GM12872 (cell line): ENCODE measurements around the gene TAS2R30.

Source experiments
- TF ChIP-seq, protein P1 (sequence below): IDR thresholded peaks from 3 replicates; pipeline ENCODE4 v1.5.1; 2011; ENCODE audit warnings: low read depth, mild to moderate bottlenecking, low read length, moderate library complexity; ENCODE audit not compliant: insufficient read depth

Gene TAS2R30

DNA sequence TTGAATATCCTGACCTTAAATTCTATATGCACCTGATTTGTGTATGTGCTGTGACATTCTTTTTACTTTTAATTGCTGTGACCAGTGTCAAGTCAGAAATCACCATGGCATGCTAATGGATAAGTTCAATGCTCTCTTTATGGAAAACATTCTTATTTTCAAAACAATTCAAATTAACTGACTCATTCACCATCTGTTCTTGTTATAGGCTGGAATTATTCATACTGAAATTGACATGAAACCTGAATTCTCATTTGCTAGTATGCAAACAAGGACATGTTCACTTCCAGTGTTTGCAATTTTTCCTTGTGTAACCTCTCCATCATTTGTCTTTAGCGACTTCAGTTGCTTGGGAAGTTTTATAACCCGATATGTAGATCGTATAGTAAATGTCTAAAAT is at the start of gene TAS2R30:
TAS2R30 (minus strand) TSS at position 340 of the 400 bp plus-strand sequence. CDS start 400 bp downstream, outside the sequence.
- TF ChIP-seq, protein P1, sequence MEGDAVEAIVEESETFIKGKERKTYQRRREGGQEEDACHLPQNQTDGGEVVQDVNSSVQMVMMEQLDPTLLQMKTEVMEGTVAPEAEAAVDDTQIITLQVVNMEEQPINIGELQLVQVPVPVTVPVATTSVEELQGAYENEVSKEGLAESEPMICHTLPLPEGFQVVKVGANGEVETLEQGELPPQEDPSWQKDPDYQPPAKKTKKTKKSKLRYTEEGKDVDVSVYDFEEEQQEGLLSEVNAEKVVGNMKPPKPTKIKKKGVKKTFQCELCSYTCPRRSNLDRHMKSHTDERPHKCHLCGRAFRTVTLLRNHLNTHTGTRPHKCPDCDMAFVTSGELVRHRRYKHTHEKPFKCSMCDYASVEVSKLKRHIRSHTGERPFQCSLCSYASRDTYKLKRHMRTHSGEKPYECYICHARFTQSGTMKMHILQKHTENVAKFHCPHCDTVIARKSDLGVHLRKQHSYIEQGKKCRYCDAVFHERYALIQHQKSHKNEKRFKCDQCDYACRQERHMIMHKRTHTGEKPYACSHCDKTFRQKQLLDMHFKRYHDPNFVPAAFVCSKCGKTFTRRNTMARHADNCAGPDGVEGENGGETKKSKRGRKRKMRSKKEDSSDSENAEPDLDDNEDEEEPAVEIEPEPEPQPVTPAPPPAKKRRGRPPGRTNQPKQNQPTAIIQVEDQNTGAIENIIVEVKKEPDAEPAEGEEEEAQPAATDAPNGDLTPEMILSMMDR = no peak

GRCh38 chr12:11183011-11183410 is 48.6 kb upstream of the TAS2R30 start:
- TF ChIP-seq, protein P1 = no peak

GRCh38 chr12:11182529-11182928 is 48.1 kb upstream of the TAS2R30 start:
- TF ChIP-seq, protein P1 = no peak

DNA sequence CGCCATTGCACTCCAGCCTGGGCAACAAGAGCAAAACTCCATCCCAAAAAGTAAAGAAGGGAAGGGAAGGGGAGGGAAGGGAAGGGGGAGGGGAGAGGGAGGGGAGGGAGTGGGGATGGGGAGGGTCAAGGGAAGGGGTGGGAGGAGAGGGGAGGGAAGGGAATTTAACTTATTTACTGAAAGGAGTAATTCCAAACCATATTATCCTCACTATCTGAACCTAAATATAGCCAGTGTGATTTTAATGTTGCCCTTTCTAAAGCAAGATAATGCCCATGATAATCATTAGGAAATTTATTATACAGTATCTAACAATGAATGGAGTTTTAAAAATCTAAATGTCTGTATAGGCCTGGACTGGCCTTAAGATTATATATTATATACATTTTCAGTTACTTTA is 43.8 kb upstream of the TAS2R30 start:
- TF ChIP-seq, protein P1 = no peak

- TF ChIP-seq, protein P1 = no peak
Measured at GRCh38 chr12:11174022-11174421, 39.6 kb upstream of the TAS2R30 start.

DNA sequence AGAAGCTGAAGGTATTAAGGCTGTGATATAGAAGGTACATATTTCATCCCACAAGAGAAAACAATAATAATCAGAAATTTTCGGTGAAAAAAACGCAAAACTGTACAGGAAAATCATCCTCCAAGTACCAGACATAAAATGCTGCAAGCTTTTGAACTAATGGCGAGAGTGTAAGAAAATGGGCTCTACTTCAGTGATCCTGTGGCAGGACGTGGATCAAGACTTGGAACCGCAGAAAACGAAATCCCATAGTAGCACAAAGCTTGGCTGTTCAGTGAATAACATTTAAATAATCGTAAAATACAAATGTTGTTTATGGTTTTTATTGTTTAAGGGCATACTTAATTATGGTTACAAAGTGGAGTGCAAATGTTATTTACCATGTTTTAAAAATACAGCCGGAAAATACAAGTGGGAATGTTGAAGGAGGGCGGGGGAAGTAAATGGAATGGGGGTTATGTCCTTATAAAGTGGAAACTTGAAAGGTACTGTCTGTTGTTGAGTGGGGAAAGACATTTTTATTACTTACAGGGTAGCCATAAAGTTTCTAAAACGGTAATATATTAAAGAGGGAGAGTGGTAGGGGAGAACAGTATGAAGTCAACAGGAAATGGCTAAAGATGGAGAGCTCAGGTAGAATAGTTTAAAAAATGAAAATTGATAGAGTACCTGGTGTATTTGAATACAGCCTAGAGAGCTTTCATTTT is 37.7 kb upstream of the TAS2R30 start:
- TF ChIP-seq, protein P1 = no peak

DNA sequence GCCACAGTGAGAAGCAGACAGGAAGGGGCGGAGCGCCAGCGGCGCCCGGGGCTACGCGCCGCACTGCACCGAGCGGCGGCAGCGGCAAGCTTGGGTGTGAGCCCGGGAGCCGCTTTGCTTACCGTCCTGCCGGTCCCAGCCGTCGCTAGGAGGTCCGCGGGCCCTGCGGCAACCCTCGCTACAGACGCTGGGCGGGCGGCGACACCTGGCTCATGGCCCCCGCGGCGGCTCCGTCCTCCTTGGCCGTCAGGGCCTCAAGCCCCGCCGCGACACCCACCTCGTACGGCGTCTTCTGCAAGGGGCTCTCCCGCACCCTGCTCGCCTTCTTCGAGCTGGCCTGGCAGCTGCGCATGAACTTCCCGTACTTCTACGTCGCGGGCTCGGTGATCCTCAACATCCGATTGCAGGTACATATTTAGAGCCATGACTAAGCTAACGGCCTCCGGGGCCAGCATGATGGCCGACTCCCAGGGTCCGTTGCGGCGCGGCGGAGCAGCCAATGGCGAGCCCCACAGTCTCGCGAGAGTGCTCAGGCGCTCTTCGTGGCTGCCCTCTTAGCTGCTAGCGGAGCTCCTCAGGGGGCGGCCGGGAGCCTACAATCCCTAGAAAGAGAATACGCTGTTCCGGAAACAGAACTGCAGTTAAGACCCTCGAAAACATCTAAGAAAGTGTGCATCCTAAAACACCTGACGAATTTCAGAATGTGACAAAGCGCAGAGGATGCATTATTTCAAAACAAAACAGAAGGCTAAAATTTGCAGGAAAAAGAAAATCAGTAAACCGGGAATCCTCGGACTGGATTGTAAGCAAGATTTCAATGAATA is 36.9 kb upstream of the TAS2R30 start, which contains the start of gene SMIM10L1:
SMIM10L1 (plus strand) TSS at position 50 of the 824 bp plus-strand sequence; CDS start at position 213, 163 bp downstream.
- TF ChIP-seq, protein P1 = no peak
